Measurements from ENCODE around the gene CCL4. TPM values are rescaled to one million over a fixed set of nuclear protein-coding genes. Genes with fewer than 3 reads are reported as not detected.

The CCL4 gene
- total RNA-seq, 1 experiment from 2014 or later: 1.2 TPM

DNA sequence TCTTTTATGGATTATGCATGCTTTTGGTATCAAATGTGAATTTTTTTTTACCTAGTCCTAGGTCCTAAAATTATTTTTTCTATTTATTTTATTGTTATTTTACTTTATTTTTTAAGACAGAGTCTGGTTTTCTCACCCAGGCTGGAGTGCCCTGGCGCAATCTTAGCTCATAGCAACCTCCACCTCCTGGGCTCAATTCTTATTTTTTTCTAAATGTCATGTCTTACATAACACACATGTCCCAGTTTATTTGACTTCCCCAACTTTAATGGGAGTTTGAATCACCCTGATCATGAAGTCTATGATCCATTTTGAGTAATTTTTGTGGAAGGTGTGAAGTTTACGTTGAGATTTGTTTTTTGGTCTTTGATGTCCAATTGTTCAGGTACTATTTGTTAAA is 42.8 kb upstream of the CCL4 start:
- H3K79me2 ChIP-seq (ENCODE audit: insufficient read depth, low read length): no peaks in the 10 kb centered on the region
- H4K20me1 ChIP-seq (ENCODE audit: insufficient read depth): no peaks in the 10 kb centered on the region
- no peaks in the 10 kb centered on the region for H3K9me2 ChIP-seq (ENCODE audit: insufficient read depth)
- H2AFZ ChIP-seq (ENCODE audit: low read depth, low read length, poor library complexity, severe bottlenecking): no peak overlapping the region
- H3K9me3 ChIP-seq (ENCODE audit: control insufficient read depth in 1 of 2, insufficient read depth in 1 of 2, low read depth in 1 of 2, low read length in 2 of 2): no peaks in the 10 kb centered on the region
- no peak overlapping the region for H3K4me2 ChIP-seq (ENCODE audit: low read length)
- no peaks in the 10 kb centered on the region for H3K36me3 ChIP-seq (ENCODE audit: control insufficient read depth in 1 of 2, insufficient read depth in 2 of 2, low read length in 2 of 2)
- no peak overlapping the region for H3K27ac ChIP-seq (ENCODE audit: low read depth, low read length)
- ChIA-PET CTCF (interaction anchor here (2.3 kb wide), 1 partner anchor 12 kb away, joined by 8 read pairs; no protein-coding TSS in a partner anchor), POLR2A (no interaction called here), RAD21 (ENCODE audit: low non-redundant PET in 1 of 2, low total read pairs in 2 of 2, uncharacterized antibody in 2 of 2, unreplicated experiment in 2 of 2) (no interaction called here)
- no peak overlapping the region for H3K4me3 ChIP-seq (replicated peaks in 1 of 2; ENCODE audit: low read depth in 1 of 2, low read length in 2 of 2)
- peaks cover 3% of the 10 kb centered on the region; the same call in 1 of the 2 replicates for H3K27me3 ChIP-seq (ENCODE audit: insufficient read depth, low read length)
- no peak overlapping the region for H3K9ac ChIP-seq (ENCODE audit: low read length)
- ATAC-seq (no peak), DNase-seq (ENCODE audit: low read depth, low spot score) (no peak)
- intact Hi-C loops (cut with micrococcal nuclease): no loop called here
- TF ChIP-seq, protein P1, sequence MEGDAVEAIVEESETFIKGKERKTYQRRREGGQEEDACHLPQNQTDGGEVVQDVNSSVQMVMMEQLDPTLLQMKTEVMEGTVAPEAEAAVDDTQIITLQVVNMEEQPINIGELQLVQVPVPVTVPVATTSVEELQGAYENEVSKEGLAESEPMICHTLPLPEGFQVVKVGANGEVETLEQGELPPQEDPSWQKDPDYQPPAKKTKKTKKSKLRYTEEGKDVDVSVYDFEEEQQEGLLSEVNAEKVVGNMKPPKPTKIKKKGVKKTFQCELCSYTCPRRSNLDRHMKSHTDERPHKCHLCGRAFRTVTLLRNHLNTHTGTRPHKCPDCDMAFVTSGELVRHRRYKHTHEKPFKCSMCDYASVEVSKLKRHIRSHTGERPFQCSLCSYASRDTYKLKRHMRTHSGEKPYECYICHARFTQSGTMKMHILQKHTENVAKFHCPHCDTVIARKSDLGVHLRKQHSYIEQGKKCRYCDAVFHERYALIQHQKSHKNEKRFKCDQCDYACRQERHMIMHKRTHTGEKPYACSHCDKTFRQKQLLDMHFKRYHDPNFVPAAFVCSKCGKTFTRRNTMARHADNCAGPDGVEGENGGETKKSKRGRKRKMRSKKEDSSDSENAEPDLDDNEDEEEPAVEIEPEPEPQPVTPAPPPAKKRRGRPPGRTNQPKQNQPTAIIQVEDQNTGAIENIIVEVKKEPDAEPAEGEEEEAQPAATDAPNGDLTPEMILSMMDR (IDR thresholded peaks at IDR 0.05 in 2 of 3, conservative IDR thresholded peaks at IDR 0.05 in 1 of 3; ENCODE audit: borderline replicate concordance in 1 of 3, insufficient read depth in 1 of 3, low read depth in 2 of 3, low read length in 2 of 3): no peak
- TF ChIP-seq ELF1 (IDR thresholded peaks at IDR 0.05; ENCODE audit: borderline replicate concordance, low read depth) (no peak), SRF (IDR thresholded peaks at IDR 0.05; ENCODE audit: low read depth) (no peak), RAD21 (IDR thresholded peaks at IDR 0.05; ENCODE audit: low read depth) (no peak), CEBPB (IDR thresholded peaks at IDR 0.05; ENCODE audit: low read depth) (no peak), MAX (IDR thresholded peaks at IDR 0.05) (no peak), SP1 (IDR thresholded peaks at IDR 0.05; ENCODE audit: low read depth) (no peak), JUND (IDR thresholded peaks at IDR 0.05) (no peak), SIN3A (IDR thresholded peaks at IDR 0.05; ENCODE audit: low read depth) (no peak), EZH2 (IDR thresholded peaks at IDR 0.05) (no peak), CBX3 (IDR thresholded peaks at IDR 0.05; ENCODE audit: low read depth) (no peak), REST (IDR thresholded peaks at IDR 0.05; ENCODE audit: low read depth) (no peak), POLR2A (IDR thresholded peaks at IDR 0.05; ENCODE audit: borderline replicate concordance, extremely low read depth, insufficient read depth, insufficient read length) (no peak), ZFX (IDR thresholded peaks at IDR 0.05) (no peak)
- BruUV-seq (replicated peaks): no TSS peak
- no peaks in the 10 kb centered on the region for H3K4me1 ChIP-seq (ENCODE audit: control insufficient read depth in 1 of 2, insufficient read depth in 2 of 2, low read length in 2 of 2)
